Fibroblast of pulmonary artery (primary cell): ENCODE data around the gene PML.
"Not testable (repeated sequence)": the region's sequence is repeated elsewhere in the genome, so short reads cannot be mapped to it uniquely, and the experiment has no call there.

Experiments used
- DNase-seq: peaks from one replicate; pipeline ENCODE4 v3.0.0-alpha.2; 2010; ENCODE audit warnings: low read depth
- H3K4me3 ChIP-seq: replicated peaks from 2 replicates; pipeline ENCODE4 v1.5.1; 2011; ENCODE audit warnings: low read depth, mild to moderate bottlenecking, control low read depth, low read length, moderate library complexity
- TF ChIP-seq, protein P1 (sequence below): IDR thresholded peaks from 2 replicates; pipeline ENCODE4 v1.5.1; 2011; ENCODE audit warnings: mild to moderate bottlenecking, control low read depth, low read length, inconsistent platforms; ENCODE audit errors: missing control alignments

Gene PML

DNA sequence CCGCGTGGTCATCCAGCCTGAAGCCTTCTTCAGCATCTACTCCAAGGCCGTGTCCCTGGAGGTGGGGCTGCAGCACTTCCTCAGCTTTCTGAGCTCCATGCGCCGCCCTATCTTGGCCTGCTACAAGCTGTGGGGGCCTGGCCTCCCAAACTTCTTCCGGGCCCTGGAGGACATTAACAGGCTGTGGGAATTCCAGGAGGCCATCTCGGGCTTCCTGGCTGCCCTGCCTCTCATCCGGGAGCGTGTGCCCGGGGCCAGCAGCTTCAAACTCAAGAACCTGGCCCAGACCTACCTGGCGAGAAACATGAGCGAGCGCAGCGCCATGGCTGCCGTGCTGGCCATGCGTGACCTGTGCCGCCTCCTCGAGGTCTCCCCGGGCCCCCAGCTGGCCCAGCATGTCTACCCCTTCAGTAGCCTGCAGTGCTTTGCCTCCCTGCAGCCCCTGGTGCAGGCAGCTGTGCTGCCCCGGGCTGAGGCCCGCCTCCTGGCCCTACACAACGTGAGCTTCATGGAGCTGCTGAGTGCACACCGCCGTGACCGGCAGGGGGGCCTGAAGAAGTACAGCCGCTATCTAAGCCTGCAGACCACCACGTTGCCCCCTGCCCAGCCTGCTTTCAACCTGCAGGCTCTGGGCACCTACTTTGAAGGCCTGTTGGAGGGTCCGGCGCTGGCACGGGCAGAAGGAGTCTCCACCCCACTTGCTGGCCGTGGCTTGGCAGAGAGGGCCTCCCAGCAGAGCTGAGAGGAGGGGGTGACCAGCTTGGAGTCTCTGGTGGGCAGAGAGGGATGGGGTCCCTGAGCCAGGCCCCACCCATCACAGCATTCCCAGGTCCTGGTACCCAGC lies 50.0 kb downstream of the PML start:
- no peak overlapping the region for H3K4me3 ChIP-seq
- no peak for DNase-seq
- TF ChIP-seq, protein P1, sequence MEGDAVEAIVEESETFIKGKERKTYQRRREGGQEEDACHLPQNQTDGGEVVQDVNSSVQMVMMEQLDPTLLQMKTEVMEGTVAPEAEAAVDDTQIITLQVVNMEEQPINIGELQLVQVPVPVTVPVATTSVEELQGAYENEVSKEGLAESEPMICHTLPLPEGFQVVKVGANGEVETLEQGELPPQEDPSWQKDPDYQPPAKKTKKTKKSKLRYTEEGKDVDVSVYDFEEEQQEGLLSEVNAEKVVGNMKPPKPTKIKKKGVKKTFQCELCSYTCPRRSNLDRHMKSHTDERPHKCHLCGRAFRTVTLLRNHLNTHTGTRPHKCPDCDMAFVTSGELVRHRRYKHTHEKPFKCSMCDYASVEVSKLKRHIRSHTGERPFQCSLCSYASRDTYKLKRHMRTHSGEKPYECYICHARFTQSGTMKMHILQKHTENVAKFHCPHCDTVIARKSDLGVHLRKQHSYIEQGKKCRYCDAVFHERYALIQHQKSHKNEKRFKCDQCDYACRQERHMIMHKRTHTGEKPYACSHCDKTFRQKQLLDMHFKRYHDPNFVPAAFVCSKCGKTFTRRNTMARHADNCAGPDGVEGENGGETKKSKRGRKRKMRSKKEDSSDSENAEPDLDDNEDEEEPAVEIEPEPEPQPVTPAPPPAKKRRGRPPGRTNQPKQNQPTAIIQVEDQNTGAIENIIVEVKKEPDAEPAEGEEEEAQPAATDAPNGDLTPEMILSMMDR, result no peak

DNA sequence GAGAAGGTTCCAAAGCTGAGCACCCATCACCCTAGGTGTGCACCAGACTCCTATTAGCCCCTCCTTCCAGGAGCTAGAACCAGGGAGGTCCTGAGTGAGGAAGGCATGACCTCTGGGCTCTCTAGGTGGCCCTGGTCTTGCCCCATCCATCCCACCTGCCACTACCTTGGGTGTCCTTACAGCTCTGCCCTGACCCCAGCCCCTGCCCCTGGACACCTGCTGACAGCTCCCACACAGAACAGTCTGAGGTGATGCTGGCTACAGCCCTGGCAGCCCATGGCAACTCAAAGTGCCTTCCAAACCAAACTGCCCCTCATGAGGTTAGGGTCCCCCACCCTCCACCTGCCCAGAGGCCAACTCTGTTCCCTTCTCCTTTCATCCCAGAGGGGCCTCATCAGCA lies 50.7 kb downstream of the PML start:
- no peak overlapping the region for H3K4me3 ChIP-seq
- TF ChIP-seq, protein P1, result no peak
- no peak for DNase-seq

DNA sequence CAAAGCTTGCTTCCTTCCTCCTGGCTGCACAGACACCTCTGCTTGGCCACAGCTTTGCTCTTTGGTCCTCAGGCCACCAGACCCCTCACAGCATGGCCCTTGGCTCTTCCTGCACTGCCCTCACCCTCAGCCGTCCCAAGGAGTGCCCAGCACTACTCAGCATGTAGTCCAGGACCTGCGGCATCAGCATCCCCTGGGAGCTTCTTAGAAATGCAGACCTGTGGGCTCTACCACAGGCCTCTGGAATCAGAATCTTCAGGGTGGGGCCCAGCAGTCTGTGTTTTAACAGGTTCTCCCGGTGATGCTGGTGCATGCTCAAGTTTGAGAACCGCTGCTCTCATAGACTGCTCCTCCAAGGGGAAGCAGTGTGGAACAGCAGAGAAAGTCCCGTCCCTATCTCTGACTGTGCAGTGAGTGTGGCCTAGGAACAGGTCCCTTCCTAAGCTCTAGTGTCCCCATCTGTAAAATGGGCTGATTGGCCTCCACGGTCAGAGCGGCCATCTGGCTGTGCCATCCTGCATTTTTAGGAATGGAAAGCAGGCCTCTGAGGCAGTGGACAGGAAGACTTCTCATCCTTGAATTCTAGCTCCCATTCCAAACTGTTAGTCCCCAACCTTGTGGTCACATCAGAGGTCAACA lies 51.2 kb downstream of the PML start:
- DNase-seq, result no peak
- TF ChIP-seq, protein P1, result no peak
- H3K4me3 ChIP-seq, result no peak overlapping the region

DNA sequence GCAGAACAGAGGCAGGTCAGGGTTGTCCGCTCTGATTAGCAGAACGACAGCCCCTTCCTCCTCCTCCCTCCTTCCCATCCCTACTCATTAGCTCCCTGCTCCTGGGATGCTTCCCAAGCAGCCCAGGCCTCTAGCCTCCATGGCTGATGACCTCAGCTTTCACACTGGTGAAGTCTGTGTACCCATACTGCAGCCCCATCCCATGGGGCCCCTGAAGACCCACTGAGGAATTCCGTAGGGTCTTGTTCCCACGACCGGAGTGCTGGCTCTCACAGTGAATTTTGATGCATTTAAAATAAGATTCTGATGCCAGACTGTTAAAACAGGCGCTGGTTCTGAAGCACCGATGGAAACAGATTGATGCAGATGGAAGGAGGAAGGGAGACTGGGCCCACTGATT lies 51.8 kb downstream of the PML start:
- no peak overlapping the region for H3K4me3 ChIP-seq
- DNase-seq, result no peak
- TF ChIP-seq, protein P1, result no peak

DNA sequence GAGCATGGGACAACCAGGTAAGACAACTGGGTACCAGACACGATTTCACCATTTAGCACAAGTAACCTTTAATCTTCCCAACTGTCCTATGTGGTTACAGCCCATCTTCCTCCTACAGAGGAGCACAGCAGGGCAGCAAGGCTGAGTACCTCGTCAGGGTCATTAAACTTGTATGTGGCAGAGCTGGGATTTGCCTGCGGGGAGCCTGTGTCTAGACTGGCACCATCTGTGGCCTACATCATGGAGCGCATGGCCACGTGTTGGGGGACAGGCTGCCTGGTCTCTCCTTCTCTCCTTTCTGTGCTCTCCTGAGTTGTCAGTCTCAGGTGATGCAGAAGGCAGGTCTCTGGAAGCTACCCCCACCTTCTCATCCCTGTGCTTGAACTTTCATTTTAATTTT lies 55.6 kb downstream of the PML start:
- no peak overlapping the region for H3K4me3 ChIP-seq
- TF ChIP-seq, protein P1, result no peak
- DNase-seq, result no peak

DNA sequence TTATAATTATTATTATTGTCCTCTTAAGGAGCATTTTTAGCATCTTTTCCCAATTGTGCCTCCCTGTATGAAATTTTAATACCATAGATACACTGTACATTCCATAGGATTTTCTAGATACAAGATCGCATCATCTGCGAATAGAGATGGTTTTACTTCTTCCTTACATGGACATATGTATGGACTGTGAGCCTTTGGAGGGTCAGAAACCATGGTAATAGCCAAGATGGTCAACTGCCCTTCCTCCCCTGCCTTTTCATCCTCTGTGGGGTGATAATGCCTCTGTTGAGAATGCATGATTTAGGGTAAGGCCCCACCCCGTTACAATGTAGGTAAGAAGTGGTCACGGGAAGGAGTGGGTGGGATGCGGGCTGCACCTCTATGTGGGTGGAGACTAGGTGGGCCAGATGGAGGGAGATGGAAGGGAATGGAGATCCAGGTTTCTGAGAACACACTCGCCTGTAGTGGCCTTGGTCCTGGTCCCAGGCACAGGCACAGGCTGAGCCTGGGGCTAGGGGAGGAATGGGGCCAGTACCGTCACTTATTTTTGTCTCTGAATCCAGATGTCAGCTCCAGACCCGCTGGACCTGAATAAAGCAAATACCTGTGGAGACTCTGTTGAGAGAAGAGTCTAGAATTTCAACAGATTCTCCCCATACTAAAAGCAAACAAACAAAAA lies 56.2 kb downstream of the PML start:
- H3K4me3 ChIP-seq, result no peak overlapping the region
- TF ChIP-seq, protein P1, result no peak
- no peak for DNase-seq

DNA sequence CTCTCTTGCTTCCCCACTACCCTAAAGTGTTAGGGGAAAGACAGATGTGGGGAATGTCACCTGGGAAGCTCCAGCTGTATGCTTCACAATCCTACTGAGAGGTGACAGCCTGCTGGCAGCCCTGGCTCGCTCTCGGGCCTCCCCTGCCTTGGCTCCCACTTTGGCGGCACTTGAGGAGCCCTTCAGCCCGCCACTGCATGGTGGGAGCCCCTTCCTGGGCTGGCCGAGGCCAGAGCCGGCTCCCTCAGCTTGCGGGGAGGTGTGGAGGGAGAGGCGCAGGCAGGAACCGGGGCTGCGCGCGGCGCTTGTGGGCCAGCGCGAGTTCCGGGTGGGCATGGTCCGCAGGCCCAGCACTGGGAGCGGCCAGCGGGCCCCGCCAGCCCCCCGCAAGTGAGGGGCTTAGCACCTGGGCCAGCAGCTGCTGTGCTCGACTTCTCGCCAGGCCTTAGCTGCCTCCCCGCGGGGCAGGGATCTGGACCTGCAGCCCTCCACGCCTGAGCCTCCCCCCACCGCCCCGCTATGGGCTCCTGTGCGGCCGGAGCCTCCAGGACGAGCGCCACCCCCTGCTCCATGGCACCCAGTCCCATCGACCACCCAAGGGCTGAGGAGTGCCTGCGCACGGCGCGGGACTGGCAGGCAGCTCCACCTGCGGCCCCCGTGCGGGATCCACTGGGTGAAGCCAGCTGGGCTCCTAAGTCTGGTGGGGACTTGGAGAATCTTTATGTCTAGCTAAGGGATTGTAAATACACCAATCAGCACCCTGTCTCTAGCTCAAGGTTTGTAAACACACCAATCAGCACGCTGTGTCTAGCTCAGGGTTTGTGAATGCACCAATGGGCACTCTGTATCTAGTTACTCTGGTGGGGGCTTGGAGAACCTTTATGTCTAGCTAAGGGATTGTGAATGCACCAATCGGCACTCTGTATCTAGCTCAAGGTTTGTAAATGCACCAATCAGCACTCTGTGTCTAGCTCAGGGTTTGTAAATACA lies 58.0 kb downstream of the PML start:
- DNase-seq, H3K4me3 ChIP-seq: not testable (repeated sequence)
